ENCODE results near the gene FER1L5. TPM values are rescaled to one million over a fixed set of nuclear protein-coding genes. Genes with fewer than 3 reads are reported as not detected.

FER1L5 gene
- total RNA-seq, 1 donor from 2014 or later, result 0.16 TPM

- peak; percentile 37 for ATAC-seq
These were observed 111.2 kb downstream of the FER1L5 start for GRCh38 chr2:96753661-96754282.

DNA sequence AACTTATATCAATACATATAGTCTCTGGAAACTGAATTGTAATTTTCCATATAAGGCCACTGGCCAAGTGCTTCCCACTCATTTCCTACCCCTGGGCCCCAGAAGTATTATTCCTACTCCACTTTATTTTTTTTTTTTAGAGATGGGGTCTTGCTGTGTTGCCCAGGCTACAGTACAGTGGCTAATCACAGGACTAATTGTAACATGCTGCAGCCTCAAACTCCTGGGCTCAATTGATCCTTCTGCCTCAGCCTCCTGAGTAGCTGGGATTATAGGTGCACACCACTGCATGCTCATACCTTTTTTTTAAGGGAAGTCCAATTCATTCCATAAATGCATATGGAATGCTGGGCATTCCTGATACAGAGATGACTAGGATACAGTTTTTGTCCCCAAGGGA is 111.8 kb downstream of the FER1L5 start:
- no peak for ATAC-seq

Other genes starting within 250 kb of the FER1L5 start
- not detected for gene NEURL3, start 137.4 kb upstream of the FER1L5 start, total RNA-seq
- gene ARID5A, start 106.0 kb upstream of the FER1L5 start, total RNA-seq, result 3.0 TPM
- 19.0 TPM for gene KANSL3, start 4.5 kb upstream of the FER1L5 start, total RNA-seq
- gene LMAN2L, start 97.3 kb downstream of the FER1L5 start, total RNA-seq, result 4.7 TPM
- 9.3 TPM for gene CNNM4, start 118.1 kb downstream of the FER1L5 start, total RNA-seq
- gene CNNM3, start 173.5 kb downstream of the FER1L5 start, total RNA-seq, result 6.1 TPM
- gene ANKRD23, start 201.3 kb downstream of the FER1L5 start, total RNA-seq, result 1.8 TPM
- gene ANKRD39, start 215.3 kb downstream of the FER1L5 start, total RNA-seq, result 7.8 TPM
- 14.9 TPM for gene SEMA4C, start 227.3 kb downstream of the FER1L5 start, total RNA-seq